GM19395 (cell line): ENCODE measurements around the gene DSTN.

ENCODE experiments used
- ATAC-seq: cut with Tn5 transposase; IDR thresholded peaks from one replicate; pipeline ENCODE4 v1.9.1; 2021; ENCODE audit warnings: mild to moderate bottlenecking, moderate library complexity; ENCODE audit not compliant: unreplicated experiment

DSTN gene

DNA sequence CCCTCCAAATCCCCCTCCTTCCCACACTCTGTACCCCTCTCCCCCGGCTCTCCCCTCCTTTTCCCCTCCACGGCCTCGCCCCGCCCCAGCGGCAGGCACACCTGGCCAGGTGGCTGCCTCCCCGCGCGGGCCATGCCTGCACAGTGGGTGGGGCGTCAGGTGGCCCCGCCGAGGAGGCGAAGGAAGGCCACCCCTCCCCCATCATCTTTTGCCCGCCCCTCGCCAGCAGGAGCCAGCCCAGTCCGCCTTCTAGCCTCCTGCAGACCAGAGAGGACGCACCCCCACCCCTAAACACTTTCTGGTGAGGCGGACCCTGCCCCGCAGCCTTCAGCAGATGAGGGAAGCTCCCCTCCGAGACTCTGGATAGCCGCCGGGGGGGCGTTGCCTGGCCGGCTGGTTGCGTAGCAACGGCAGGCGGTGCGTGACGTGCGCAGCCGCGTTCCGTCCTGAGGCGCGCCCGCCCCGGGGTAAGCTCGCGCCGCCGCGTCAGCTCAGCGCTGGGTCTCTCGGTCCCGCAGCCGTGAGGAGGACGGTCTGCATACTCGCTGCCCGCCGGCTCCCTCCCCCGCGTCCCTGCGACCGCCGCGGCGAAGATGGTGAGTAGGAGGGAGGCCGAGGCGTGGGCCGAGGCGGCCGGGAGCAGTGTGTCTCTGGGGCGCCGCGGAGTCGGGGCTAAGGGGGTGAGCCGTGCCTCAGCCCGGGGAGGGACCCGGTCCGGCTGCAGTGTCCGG lies at the start of gene DSTN:
Gene DSTN (plus strand): TSS at position 460 of the 731 bp plus-strand sequence. CDS start 134 bp downstream, at position 594.
- ATAC-seq: peak; percentile 82

DNA sequence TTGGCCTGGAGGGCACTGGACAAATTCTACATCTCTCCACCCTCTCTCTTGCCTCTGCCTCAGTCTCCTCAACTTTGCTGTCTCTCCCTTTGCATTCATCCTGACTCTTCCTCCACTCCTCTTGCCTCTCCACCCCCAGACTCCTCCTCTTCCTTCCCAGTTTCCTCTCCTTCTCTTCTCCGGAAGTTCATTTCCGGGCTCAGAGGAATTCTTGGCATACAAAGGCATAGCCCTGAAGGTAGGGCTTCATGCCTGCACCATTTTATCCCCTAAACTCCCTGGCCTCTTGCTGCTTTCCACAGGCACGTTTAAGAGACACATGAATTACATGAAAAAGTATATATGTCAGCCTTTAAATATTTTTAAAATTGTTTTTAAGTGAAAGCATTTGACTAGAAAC lies 49.3 kb upstream of the DSTN start:
- no peak for ATAC-seq

DNA sequence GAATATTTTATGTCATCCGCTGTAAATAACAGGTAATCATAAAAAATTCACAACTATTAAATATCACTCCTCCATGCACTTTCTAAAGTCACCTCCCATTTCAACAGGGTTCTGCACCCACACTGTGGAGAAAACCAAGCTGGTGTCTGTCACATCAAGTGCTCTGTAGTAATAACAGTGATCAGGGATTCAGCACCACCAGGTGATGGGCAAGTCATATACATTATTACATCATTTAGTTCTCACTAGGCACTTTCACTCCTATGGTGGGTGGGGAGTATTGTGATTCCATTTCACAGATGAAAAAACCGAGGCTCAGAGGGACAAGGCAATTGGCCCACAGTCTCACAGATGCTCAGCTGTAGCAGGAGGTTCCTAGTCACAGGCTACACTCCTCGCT lies 47.3 kb upstream of the DSTN start:
- no peak for ATAC-seq

DNA sequence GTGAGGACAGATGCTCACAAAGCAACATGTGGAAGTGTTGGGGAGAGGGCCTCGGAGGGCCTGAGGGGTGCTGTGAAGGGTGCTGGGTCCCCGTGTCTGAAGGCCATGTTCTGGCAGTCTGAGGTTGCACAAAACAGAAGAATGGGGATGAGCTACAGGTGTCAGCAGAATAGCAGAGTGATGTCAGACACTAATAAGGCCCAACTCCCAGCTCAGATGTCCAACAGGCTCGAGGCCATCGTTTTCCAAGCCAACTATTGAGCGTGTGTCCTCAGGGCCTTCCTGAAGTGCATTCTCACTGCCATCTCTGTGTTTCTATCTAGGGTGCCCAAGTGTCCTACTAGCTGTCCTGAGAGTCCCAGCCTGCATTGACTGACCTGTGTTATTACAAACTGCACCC lies 46.5 kb upstream of the DSTN start:
- ATAC-seq: no peak

DNA sequence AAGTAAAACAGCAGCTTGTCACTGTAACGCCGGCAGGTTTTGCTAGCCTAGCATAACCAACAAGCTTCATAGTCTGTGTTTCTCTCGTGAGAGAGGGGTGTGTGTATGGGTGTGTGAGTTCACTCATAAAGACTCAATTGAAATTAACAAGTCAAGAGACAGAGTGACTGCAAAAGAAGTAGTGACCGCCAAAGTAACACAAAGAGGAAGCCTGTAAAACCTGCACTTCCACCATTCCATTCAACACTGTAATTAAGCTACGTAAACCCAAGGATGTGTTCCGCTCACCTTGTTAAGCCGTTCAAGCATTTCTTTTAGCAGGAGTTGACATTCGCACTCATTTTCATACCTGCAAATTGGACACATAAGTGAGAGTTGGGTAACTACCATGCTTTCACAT lies 45.3 kb upstream of the DSTN start:
- no peak for ATAC-seq

DNA sequence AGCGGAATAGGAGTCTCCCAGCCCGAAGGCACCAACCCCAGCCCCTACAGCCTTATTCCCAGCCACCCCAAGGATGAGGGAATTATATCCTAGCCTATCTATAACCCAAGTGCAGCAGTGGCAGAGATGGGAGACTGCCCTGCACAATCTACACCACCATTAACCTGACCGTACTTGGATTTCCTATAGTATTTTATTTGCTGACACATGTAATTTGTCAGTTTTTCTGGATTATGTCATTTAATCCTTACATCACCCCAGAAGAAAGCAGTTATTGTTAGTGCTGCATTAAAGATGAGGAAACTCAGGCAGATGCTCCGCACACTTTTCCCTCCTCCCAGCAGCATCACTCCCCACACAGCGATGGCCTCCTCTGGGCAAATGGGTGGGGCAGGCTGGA lies 44.7 kb upstream of the DSTN start:
- no peak for ATAC-seq

DNA sequence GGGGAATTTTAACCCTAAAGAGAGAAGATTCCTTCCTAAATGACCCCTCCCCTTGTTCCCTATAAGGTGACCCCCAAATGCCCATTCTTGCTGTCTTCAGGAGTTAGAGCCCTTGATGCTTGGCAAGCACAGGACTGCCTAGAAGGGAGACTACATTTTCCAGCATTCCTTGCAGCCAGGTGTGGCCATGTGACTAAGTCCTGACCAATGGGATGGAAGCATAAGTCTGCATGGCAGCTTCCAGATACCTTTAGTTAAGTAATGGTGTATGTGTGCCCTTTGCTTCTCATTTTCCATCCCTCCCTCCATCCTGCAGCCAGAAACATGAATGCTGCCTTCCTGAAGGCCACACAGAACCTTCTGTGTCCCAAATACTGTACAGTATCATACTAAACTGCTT lies 44.2 kb upstream of the DSTN start:
- peak; percentile 68 for ATAC-seq

DNA sequence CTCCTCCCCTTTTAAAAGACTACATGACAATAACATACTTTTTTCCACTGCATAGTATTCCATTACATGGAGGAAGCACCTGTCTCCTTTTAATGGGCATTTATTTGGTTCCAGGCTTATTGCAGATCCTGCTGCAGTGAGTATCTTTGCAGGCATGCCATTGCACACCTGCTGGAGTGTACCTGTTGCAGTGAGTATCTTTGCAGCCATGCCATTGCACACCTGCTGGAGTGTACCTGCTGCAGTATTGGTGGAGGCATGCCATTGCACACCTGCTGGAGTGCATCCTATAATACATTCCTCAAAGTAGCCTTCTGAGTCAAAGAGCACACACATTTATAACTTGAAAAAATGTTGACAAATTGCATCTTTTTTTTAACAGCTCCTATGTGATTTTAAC lies 40.3 kb upstream of the DSTN start:
- ATAC-seq: no peak

DNA sequence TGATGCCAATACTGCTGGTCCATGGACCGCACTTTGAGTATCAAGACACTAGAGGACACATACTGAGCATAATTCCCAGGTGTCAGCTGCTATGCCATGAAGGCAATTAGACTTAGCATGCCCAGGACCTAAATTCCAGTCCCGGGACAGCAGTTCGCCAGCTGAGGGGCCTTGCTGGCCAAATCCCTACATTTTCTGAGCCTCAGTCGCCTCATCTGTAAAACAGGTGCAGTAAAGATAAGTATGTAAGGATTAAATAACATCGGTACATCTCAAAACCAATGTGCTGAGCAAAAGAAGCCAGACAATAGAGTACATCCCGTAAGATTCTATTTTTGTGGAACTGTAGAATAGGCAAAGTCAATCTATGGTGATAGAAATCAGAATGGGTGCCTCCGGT lies 39.7 kb upstream of the DSTN start:
- ATAC-seq: no peak

DNA sequence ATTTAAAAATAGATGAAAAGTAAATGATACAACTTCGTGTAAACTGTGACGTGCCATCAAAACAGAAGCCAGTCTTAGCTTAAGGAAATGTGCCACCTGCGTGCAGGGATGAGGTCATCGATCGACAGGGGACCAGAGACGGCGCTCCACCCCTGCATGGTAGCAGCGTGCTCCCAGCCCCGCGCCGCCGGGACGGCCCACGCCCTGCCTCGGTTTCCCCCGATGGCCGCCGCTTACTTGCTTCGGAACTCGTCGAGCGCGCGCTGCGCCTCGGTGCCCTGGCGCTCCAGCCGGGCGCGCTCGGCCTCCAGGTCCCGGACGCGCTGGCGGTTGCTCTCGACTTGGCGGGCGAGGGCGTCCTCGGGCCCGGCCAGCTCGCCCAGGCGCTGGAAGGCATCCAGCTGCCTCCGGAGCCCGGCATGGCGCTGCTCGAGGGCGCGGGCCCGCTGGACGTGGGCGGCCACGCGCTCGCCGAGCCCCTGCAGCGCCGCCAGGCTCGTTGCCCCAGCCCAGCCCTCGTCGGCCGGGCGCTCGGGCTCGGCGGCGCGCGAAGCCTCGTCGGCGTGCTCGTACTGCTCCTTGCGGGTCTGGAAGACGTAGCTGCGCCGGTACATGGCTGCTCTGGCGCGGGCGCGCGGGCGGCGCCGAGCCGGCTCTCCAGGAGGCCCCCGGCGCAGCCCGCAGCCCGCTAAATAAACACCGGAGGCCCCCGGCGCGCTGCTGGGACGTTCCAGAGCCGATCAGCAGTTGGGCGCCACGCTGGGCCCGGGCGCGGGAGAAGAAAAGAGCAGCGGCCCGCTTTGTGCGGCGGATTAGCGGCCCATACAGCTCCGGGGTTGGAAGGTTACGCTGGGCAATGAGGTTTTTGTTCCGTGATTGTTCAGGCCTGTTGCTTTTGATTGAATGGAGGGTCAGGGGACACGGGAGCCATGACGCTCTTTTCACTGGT lies 38.9 kb upstream of the DSTN start, which contains the start of gene BFSP1:
Gene BFSP1 (minus strand): TSS at position 664 of the 949 bp plus-strand sequence. CDS start 50 bp downstream, at position 614.
- ATAC-seq: no peak

DNA sequence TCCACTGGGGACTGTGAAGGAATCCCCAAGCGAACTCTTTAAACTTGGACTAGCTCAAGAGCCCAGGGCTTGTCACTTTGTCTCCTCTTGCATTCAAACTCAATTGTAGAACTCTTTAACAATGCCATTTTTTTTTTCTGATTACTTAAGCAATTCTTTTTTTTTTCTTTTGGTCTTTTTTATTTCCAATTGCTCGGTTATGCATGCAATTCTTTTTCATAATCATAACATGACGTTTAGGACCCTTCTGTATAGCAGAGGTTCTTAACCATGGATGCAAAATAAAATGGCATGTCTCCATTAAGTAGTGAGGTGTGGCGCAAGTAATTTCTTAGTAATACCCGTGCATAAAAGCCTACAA lies 38.2 kb upstream of the DSTN start:
- ATAC-seq: no peak

DNA sequence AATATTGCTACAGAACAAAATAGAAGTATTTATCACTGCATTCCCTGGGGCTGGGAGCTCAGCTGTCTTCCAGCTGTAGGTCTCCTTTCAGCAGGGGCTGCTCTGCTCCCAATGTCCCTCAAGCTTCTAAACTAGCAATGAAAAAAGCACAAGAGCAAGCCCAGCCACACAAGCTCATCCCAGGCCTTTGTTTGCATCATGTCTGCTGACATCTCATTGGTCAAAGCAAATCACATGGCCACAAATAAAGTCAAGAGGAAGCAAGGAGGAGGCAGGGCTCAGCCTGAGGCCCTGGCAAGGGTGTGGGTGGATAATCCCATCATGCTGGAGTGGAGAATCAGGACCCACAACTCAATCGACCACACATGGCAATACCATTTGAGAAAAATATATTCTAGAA lies 36.5 kb upstream of the DSTN start:
- no peak for ATAC-seq

DNA sequence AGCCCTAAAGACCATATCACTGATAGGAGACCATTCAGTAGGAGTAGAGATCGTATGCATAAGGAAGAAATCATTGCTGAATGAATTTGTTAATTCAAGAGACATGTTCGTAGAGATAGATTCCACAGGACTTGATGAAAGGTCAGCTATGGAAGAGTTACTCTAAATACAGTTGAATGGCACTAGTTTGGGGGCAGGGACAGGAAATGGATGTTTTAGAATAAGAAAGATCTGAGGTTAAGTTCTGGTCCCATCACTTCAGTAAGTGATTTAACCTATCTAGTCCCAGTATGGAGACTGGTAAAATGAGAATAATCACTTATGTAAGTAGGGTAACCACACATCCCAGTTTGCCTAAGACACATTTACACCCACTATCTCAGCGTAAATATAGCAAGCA lies 35.8 kb upstream of the DSTN start:
- ATAC-seq: no peak

DNA sequence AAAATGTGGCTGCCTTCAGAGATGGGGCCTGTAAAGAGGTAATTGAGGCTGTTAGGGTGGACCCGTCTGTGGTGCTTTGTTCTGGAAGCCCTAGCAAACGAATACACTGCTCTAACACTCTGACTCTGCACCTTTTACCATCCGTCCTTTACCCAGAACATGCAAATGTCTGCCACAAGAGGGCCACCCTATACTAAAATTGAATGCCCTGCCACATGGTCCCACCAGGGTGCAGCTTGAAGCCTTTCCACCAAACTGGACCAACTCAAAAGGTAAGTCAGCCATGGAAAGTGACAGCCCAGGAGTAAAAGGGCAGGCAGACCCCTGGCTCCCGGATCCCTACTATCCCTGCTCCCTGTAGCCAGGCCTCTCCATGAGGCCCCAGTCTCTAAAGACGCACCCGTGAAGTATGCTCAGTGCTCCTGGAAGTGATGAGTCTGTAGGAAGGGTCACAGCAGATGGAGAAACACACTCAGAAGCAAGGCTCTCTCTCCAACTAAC lies 32.9 kb upstream of the DSTN start:
- peak; percentile 83 for ATAC-seq

DNA sequence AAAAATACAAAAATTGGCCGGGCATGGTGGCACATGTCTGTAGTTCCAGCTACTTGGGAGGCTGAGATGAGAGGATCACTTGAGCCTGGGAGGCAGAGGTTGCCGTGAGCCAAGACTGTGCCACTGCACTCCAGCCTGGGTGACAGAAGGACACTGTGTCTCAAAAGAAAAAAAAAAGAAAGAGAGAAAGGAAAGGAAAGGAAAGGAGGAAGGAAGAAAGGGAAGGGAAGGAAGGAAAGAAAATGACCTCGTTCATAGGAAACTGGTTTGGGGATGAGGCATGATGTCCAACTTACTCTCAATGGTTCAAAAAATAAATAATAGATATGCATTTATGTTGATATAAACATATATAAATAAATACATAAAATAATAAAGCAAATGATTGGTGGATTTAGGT lies 31.9 kb upstream of the DSTN start:
- ATAC-seq: no peak

DNA sequence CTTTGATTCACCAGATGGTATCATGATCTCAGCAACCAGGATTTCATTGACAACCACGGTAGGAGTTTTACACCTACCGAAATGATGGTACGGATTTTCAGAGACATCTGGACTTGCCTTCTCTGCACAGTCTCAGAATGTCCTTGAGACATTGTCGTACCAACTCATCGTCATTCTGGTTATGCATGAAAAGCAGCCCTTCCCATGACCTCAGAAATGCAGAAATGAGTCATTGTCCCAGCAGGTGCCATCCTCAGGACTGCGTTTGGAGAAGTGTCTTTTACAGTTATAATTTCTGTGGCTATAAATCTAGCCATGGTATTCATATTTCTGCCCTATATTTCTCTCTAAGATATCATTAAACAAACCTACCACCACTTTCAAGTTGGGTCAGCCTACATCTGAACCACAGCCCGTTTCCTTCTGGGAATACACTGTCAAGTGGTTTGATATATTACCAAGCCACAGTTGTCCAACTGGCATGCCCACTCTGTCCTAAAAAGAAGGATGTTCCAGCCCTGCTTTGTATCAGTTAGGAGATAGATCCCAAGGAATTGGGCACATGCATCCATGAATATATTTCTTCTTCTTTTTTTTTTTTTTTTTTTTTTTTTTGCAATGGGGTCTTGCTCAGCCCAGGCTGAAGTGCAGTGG lies 31.2 kb upstream of the DSTN start:
- ATAC-seq: peak; percentile 65

DNA sequence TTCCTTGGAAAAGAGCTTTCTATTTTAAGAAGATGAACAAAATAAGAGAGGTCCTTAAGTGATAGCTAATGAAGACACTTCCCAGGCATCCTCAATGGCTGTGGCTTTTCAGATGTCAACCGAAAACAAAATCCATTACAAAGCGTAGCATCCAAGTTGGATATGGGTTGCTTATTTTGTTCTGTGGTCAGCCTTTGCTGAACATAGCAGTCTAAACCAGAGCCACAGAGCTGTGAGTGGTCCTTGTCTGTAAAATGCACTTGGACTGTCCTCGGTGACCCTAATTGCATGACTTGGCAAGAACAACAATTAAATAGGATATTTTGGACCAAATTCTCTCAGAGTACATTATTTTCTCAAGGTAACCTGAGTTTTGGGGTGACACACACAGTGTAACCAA lies 28.3 kb upstream of the DSTN start:
- ATAC-seq: no peak

DNA sequence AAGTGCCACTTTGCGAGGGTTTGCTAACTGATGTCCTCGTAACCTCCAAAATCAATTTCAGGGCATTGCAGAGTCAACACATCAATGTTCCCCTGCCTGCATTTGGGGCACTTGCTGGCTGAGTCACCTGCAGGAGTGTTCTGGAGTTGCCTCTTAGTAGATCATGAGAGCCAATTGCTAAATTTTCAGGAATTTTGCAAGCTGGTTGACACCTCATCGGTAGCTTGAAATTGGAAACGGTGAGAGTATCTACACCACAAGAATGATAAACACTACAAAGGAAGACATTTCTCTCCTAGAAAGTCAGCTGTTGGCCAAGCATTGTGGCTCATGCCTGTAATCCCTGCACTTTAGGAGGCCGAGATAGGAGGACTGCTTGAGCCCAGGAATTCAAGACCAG lies 27.9 kb upstream of the DSTN start:
- ATAC-seq: no peak

DNA sequence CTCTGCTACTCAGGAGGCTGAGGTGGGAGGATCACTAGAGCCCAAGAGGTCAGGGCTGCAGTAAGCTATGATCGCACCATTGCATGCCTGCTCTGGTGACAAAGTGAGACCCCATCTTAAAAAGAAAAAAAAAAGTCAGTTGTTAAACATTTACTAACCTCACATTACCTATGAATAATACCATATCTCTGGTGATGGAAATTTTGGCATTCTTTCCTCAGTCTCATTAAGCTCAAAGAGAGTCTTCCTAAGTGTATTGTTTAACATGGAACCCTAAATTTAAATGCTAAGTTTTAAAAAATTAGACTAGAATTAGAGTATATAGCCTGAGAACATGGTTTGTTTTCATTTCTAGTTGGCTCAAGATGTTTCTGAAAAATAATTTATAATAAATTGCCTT lies 27.4 kb upstream of the DSTN start:
- ATAC-seq: no peak

DNA sequence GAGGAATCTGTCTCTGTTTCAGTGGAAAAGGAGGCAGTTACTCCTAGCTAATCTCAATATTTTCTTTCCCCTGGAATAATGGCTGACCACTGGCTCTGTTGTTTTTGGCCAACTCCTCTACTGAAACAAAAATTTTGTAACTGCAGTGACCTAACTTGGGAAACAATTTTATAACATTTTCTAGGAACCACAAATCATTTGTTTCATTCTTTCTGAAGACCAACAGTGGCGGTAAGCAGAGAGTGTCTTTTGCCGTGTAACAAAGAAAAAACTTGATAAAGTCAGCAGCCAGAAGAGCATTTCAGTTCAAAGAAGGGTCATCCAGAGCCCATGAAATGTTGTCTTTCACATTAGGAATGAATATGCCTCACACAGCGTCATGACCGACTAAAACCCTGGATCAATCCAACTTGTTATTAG lies 26.9 kb upstream of the DSTN start:
- no peak for ATAC-seq

DNA sequence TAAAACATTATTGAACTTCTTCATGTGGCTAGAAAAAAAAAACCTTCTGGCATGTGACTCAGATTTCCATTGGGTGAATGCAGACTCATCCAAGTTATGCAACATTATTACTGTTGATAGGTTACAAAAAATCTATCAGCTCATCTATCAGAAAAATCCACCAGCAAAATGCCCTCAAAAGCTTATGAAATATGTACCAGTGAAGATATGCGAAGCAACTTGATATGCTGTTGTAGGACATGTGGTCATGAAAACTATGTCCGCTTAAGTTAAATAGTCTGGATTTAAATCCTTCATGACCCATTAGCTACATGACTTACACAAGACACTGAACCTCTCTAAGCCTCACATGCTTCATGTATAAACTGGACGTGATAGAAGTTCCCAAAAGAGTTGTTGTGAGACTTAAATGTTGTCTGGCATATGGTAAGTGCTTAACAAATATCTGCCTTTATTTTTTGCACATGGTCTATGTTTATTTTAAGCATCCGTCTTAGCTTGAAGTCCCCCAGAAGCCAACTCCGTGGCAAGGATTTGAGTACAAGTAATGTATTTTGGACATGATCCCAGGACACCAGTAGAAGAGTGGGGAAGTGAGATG lies 26.2 kb upstream of the DSTN start:
- no peak for ATAC-seq
